HCT116 (cell line): ENCODE results near the gene AKR1B1. TPM values are rescaled to one million over a fixed set of nuclear protein-coding genes. Genes with fewer than 3 reads are reported as not detected.

ENCODE experiments used
- ATAC-seq: fragments of 200-7000 bp; cut with Tn5 transposase; 2 replicates; pipeline ENCODE4 v1.9.1; 2020; ENCODE audit warnings: mild to moderate bottlenecking, moderate library complexity
- BruUV-seq: library from RNA; stranded (reverse); fragments of 400-500 nt; replicated peaks from 2 replicates; lab custom pipeline; 2021; lab: Mats Ljungman, UMichigan
- CTCF ChIA-PET: fragments of 300-600 bp; sonication (Branson Sonifier 250); formaldehyde crosslinking; loops from one replicate; lab custom pipeline; 2021; ENCODE audit warnings: antibody characterized with exemption; lab: Charles Lee
- POLR2A ChIA-PET: fragments of 300-600, 350-600 bp; sonication (Branson Sonifier 250); formaldehyde crosslinking; loops from one replicate; lab custom pipeline; 2021; ENCODE audit warnings: antibody characterized with exemption; lab: Charles Lee
- RAD21 ChIA-PET, 2 experiments: fragments of 300-600 bp; sonication (Branson Sonifier 250); formaldehyde crosslinking; loops; one replicate each; lab custom pipeline; 2023; ENCODE audit warnings: low total read pairs in 2 of 2; ENCODE audit not compliant: uncharacterized antibody in 2 of 2, unreplicated experiment in 2 of 2, low non-redundant PET in 1 of 2; lab: Charles Lee
- DNase-seq: peaks from one replicate; pipeline ENCODE4 v3.0.0-alpha.2; 2010; ENCODE audit warnings: low read depth, low spot score
- H2AFZ ChIP-seq: fragments of 200-600 bp; shearing (Covaris generic), sonication (generic); 2 replicates; pipeline ENCODE4 v1.6.1; 2017; ENCODE audit warnings: low read depth, mixed run types, mixed read lengths, antibody characterized with exemption, low read length; ENCODE audit not compliant: poor library complexity, severe bottlenecking
- H3K27ac ChIP-seq: 2 replicates; pipeline ENCODE4 v1.5.1; 2012; ENCODE audit warnings: low read depth, low read length
- H3K27me3 ChIP-seq: fragments of 200-600 bp; sonication (generic); 2 replicates; pipeline ENCODE4 v1.6.1; 2016; ENCODE audit warnings: mixed run types, low read length, mixed read lengths; ENCODE audit not compliant: insufficient read depth
- H3K36me3 ChIP-seq, 2 experiments: fragments of 200-500 bp in 1 of 2; fragments of 200-600 bp in 1 of 2; sonication (Bioruptor generic) in 1 of 2; sonication (generic) in 1 of 2; 2 replicates each; pipeline versions ENCODE4 v1.5.1 to v1.6.1; 2014 to 2016; ENCODE audit warnings: low read length in 2 of 2, inconsistent platforms in 1 of 2, mixed read lengths in 1 of 2, mixed run types in 1 of 2; ENCODE audit not compliant: insufficient read depth in 2 of 2, control insufficient read depth in 1 of 2
- H3K4me1 ChIP-seq, 2 experiments: fragments of 200-600 bp in 1 of 2; sonication (generic) in 1 of 2; 2 replicates each; pipeline versions ENCODE4 v1.5.1 to v1.6.1; 2012 to 2017; ENCODE audit warnings: low read length in 2 of 2, inconsistent platforms in 1 of 2, mild to moderate bottlenecking in 1 of 2, mixed read lengths in 1 of 2, mixed run types in 1 of 2, moderate library complexity in 1 of 2; ENCODE audit not compliant: insufficient read depth in 2 of 2, control insufficient read depth in 1 of 2
- H3K4me2 ChIP-seq: fragments of 200-600 bp; sonication (generic); 2 replicates; pipeline ENCODE4 v1.6.1; 2017; ENCODE audit warnings: mixed run types, low read length, mixed read lengths
- H3K4me3 ChIP-seq, 2 experiments: fragments of 200-600 bp in 1 of 2; sonication (generic) in 1 of 2; replicated peaks in 1 of 2; 2 replicates each; pipeline ENCODE4 v1.5.1; 2011 to 2016; ENCODE audit warnings: low read length in 2 of 2, control low read depth in 1 of 2, low read depth in 1 of 2, mild to moderate bottlenecking in 1 of 2, mixed read lengths in 1 of 2, mixed run types in 1 of 2
- H3K79me2 ChIP-seq: fragments of 200-600 bp; sonication (generic); 2 replicates; pipeline ENCODE4 v1.6.1; 2017; ENCODE audit warnings: mild to moderate bottlenecking, mixed run types, low read length, moderate library complexity, mixed read lengths; ENCODE audit not compliant: insufficient read depth
- H3K9ac ChIP-seq: fragments of 200-600 bp; sonication (generic); 2 replicates; pipeline ENCODE4 v1.6.1; 2016; ENCODE audit warnings: low read length, mixed read lengths
- H3K9me2 ChIP-seq: fragments of 200-600 bp; sonication (generic), shearing (Covaris generic); 2 replicates; pipeline ENCODE4 v1.6.1; 2017; ENCODE audit warnings: mixed run types, mild to moderate bottlenecking, moderate library complexity; ENCODE audit not compliant: insufficient read depth
- H3K9me3 ChIP-seq, 2 experiments: fragments of 200-500 bp in 1 of 2; fragments of 200-600 bp in 1 of 2; sonication (Bioruptor generic) in 1 of 2; sonication (generic) in 1 of 2; 2 replicates each; pipeline ENCODE4 v1.6.1; 2014 to 2017; ENCODE audit warnings: low read length in 2 of 2, mixed read lengths in 2 of 2, inconsistent platforms in 1 of 2, low read depth in 1 of 2, mild to moderate bottlenecking in 1 of 2, mixed run types in 1 of 2, moderate library complexity in 1 of 2; ENCODE audit not compliant: control insufficient read depth in 1 of 2, insufficient read depth in 1 of 2
- H4K20me1 ChIP-seq: fragments of 200-600 bp; sonication (generic), shearing (Covaris generic); 2 replicates; pipeline ENCODE4 v1.6.1; 2017; ENCODE audit warnings: mixed run types, mild to moderate bottlenecking, moderate library complexity; ENCODE audit not compliant: insufficient read depth
- CBX3 ChIP-seq: IDR thresholded peaks from 2 replicates; pipeline ENCODE4 v1.6.1; 2012; ENCODE audit warnings: low read depth
- CEBPB ChIP-seq: IDR thresholded peaks from 2 replicates; pipeline ENCODE4 v1.6.1; 2012; ENCODE audit warnings: low read depth
- EGR1 ChIP-seq: IDR thresholded peaks from 2 replicates; pipeline ENCODE4 v1.6.1; 2012; ENCODE audit warnings: low read depth
- EZH2phosphoT487 ChIP-seq: fragments of 200-600 bp; IDR thresholded peaks from 2 replicates; pipeline ENCODE4 v1.6.1; 2018; ENCODE audit warnings: antibody characterized with exemption, borderline replicate concordance
- JUND ChIP-seq: IDR thresholded peaks from 2 replicates; pipeline ENCODE4 v1.6.1; 2012
- RAD21 ChIP-seq: IDR thresholded peaks from 2 replicates; pipeline ENCODE4 v1.6.1; 2012; ENCODE audit warnings: low read depth, mild to moderate bottlenecking
- SIN3A ChIP-seq: IDR thresholded peaks from 2 replicates; pipeline ENCODE4 v1.6.1; 2012; ENCODE audit warnings: low read depth
- SP1 ChIP-seq: IDR thresholded peaks from 2 replicates; pipeline ENCODE4 v1.6.1; 2012; ENCODE audit warnings: low read depth
- SRF ChIP-seq: IDR thresholded peaks from 2 replicates; pipeline ENCODE4 v1.6.1; 2012; ENCODE audit warnings: low read depth
- TCF7L2 ChIP-seq: IDR thresholded peaks from 2 replicates; pipeline ENCODE4 v1.7.0; 2011; ENCODE audit warnings: borderline replicate concordance, inconsistent platforms; ENCODE audit not compliant: insufficient read depth, insufficient read length; ENCODE audit errors: extremely low read depth
- ZFX ChIP-seq: fragments of 450-650 bp; IDR thresholded peaks from 2 replicates; pipeline ENCODE4 v1.6.1; 2017
- ZNF274 ChIP-seq: fragments of 200-500 bp; sonication (Bioruptor generic); IDR thresholded peaks from 2 replicates; pipeline ENCODE4 v1.6.1; 2014; ENCODE audit warnings: mild to moderate bottlenecking, low read depth, low read length, inconsistent platforms
- intact Hi-C: fragments of 100-400 bp; cut with micrococcal nuclease; formaldehyde crosslinking; loops from 2 replicates; pipeline ENCODE4 v1.10.0; 2022
- total RNA-seq: library from RNA; stranded (reverse); gene quantifications from one replicate; pipeline ENCODE4 v1.2.1, GENCODE V29; 2021; ENCODE audit not compliant: unreplicated experiment
- TF ChIP-seq, protein P1 (sequence below): IDR thresholded peaks from 2 replicates; pipeline ENCODE4 v1.6.1; 2012
- TF ChIP-seq, protein P2 (sequence below): IDR thresholded peaks from 2 replicates; pipeline ENCODE4 v1.6.1; 2011; ENCODE audit warnings: mild to moderate bottlenecking, low read length, moderate library complexity; ENCODE audit not compliant: insufficient replicate concordance; ENCODE audit errors: extremely low read depth
- TF ChIP-seq, protein P3 (sequence below): IDR thresholded peaks from 2 replicates; pipeline ENCODE4 v1.6.1; 2012; ENCODE audit warnings: low read depth
- TF ChIP-seq, protein P4 (sequence below), 3 experiments: fragments of 200-600 bp in 1 of 3; sonication (generic) in 1 of 3; IDR thresholded peaks in 2 of 3; conservative IDR thresholded peaks in 1 of 3; 2 replicates each; pipeline ENCODE4 v1.5.1; 2012 to 2017; ENCODE audit warnings: low read depth in 2 of 3, low read length in 2 of 3, antibody characterized with exemption in 1 of 3, borderline replicate concordance in 1 of 3, control low read depth in 1 of 3, mild to moderate bottlenecking in 1 of 3, mixed read lengths in 1 of 3, mixed run types in 1 of 3, moderate library complexity in 1 of 3; ENCODE audit not compliant: insufficient read depth in 1 of 3
- TF ChIP-seq, protein P5 (sequence below): IDR thresholded peaks from 2 replicates; pipeline ENCODE4 v1.6.1; 2012

The AKR1B1 gene
- total RNA-seq, 1 experiment from 2014 or later, result 56.8 TPM

- H3K9ac ChIP-seq, result no peak overlapping the region
- no peaks in the 10 kb centered on the region for H4K20me1 ChIP-seq
- no peak for TF ChIP-seq ZFX
- TF ChIP-seq, protein P1, sequence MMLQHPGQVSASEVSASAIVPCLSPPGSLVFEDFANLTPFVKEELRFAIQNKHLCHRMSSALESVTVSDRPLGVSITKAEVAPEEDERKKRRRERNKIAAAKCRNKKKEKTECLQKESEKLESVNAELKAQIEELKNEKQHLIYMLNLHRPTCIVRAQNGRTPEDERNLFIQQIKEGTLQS, result no peak
- no peak for TF ChIP-seq RAD21
- no peak for TF ChIP-seq SRF
- no peak for TF ChIP-seq EZH2phosphoT487
- TF ChIP-seq, protein P2, sequence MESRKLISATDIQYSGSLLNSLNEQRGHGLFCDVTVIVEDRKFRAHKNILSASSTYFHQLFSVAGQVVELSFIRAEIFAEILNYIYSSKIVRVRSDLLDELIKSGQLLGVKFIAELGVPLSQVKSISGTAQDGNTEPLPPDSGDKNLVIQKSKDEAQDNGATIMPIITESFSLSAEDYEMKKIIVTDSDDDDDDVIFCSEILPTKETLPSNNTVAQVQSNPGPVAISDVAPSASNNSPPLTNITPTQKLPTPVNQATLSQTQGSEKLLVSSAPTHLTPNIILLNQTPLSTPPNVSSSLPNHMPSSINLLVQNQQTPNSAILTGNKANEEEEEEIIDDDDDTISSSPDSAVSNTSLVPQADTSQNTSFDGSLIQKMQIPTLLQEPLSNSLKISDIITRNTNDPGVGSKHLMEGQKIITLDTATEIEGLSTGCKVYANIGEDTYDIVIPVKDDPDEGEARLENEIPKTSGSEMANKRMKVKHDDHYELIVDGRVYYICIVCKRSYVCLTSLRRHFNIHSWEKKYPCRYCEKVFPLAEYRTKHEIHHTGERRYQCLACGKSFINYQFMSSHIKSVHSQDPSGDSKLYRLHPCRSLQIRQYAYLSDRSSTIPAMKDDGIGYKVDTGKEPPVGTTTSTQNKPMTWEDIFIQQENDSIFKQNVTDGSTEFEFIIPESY, result no peak
- TF ChIP-seq, protein P3, sequence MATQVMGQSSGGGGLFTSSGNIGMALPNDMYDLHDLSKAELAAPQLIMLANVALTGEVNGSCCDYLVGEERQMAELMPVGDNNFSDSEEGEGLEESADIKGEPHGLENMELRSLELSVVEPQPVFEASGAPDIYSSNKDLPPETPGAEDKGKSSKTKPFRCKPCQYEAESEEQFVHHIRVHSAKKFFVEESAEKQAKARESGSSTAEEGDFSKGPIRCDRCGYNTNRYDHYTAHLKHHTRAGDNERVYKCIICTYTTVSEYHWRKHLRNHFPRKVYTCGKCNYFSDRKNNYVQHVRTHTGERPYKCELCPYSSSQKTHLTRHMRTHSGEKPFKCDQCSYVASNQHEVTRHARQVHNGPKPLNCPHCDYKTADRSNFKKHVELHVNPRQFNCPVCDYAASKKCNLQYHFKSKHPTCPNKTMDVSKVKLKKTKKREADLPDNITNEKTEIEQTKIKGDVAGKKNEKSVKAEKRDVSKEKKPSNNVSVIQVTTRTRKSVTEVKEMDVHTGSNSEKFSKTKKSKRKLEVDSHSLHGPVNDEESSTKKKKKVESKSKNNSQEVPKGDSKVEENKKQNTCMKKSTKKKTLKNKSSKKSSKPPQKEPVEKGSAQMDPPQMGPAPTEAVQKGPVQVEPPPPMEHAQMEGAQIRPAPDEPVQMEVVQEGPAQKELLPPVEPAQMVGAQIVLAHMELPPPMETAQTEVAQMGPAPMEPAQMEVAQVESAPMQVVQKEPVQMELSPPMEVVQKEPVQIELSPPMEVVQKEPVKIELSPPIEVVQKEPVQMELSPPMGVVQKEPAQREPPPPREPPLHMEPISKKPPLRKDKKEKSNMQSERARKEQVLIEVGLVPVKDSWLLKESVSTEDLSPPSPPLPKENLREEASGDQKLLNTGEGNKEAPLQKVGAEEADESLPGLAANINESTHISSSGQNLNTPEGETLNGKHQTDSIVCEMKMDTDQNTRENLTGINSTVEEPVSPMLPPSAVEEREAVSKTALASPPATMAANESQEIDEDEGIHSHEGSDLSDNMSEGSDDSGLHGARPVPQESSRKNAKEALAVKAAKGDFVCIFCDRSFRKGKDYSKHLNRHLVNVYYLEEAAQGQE, result no peak
- no peak for TF ChIP-seq SIN3A
- no peak for TF ChIP-seq TCF7L2
- TF ChIP-seq EGR1, result no peak
- no peak for TF ChIP-seq CBX3
- TF ChIP-seq, protein P4, sequence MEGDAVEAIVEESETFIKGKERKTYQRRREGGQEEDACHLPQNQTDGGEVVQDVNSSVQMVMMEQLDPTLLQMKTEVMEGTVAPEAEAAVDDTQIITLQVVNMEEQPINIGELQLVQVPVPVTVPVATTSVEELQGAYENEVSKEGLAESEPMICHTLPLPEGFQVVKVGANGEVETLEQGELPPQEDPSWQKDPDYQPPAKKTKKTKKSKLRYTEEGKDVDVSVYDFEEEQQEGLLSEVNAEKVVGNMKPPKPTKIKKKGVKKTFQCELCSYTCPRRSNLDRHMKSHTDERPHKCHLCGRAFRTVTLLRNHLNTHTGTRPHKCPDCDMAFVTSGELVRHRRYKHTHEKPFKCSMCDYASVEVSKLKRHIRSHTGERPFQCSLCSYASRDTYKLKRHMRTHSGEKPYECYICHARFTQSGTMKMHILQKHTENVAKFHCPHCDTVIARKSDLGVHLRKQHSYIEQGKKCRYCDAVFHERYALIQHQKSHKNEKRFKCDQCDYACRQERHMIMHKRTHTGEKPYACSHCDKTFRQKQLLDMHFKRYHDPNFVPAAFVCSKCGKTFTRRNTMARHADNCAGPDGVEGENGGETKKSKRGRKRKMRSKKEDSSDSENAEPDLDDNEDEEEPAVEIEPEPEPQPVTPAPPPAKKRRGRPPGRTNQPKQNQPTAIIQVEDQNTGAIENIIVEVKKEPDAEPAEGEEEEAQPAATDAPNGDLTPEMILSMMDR (IDR thresholded peaks at IDR 0.05 in 2 of 3, conservative IDR thresholded peaks at IDR 0.05 in 1 of 3; ENCODE audit: borderline replicate concordance in 1 of 3, insufficient read depth in 1 of 3, low read depth in 2 of 3, low read length in 2 of 3), result no peak
- TF ChIP-seq, protein P5, sequence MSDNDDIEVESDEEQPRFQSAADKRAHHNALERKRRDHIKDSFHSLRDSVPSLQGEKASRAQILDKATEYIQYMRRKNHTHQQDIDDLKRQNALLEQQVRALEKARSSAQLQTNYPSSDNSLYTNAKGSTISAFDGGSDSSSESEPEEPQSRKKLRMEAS, result no peak
- no peak for TF ChIP-seq SP1
- no peak for TF ChIP-seq JUND
- no peak for TF ChIP-seq CEBPB
- TF ChIP-seq ZNF274, result no peak
- intact Hi-C loops, result no loop called here
- CTCF ChIA-PET, result no interaction called here
- no peaks in the 10 kb centered on the region for H3K9me2 ChIP-seq
- H3K4me1 ChIP-seq, result peaks cover 0 to 16% of the 10 kb centered on the region in 2 experiments; a peak in 2 of 4 replicates
- POLR2A ChIA-PET, result no interaction called here
- no peak overlapping the region for H2AFZ ChIP-seq
- RAD21 ChIA-PET, result no interaction called here
- H3K4me3 ChIP-seq, result no peak overlapping the region
- H3K36me3 ChIP-seq, result no peaks in the 10 kb centered on the region
- BruUV-seq, result no TSS peak
- H3K9me3 ChIP-seq, result no peaks in the 10 kb centered on the region
- no peak for ATAC-seq
- no peak overlapping the region for H3K4me2 ChIP-seq
- no peaks in the 10 kb centered on the region for H3K27me3 ChIP-seq
- no peak overlapping the region for H3K27ac ChIP-seq
- H3K79me2 ChIP-seq, result no peaks in the 10 kb centered on the region
- DNase-seq, result no peak
These were observed 4.9 kb upstream of the AKR1B1 start for GRCh38 chr7:134463751-134464150.
